HEK293T (cell line): ENCODE data around the gene DCUN1D2.
A peak's percentile ranks its signal among the peaks of the same experiment; 100 is the strongest.

ENCODE experiments used
- CTCF ChIA-PET: fragments of 350-600 bp; formaldehyde crosslinking; extraction: SDS; loops from one replicate; lab custom pipeline; 2021; ENCODE audit warnings: antibody characterized with exemption, inconsistent platforms; lab: Yijun Ruan, JAX
- POLR2A ChIA-PET: fragments of 350-600 bp; formaldehyde crosslinking; extraction: SDS; loops from one replicate; lab custom pipeline; 2020; ENCODE audit warnings: antibody characterized with exemption, inconsistent platforms; lab: Yijun Ruan, JAX
- DNase-seq: peaks from one replicate; pipeline ENCODE4 v3.0.0; 2012; ENCODE audit warnings: mixed read lengths; ENCODE audit errors: extremely low spot score
- ARNT ChIP-seq: fragments of 450-650 bp; IDR thresholded peaks from 2 replicates; pipeline ENCODE4 v1.6.1; 2017; ENCODE audit warnings: mild to moderate bottlenecking
- BHLHE40 ChIP-seq: fragments of 450-650 bp; IDR thresholded peaks from 2 replicates; pipeline ENCODE4 v1.6.1; 2016; ENCODE audit warnings: mild to moderate bottlenecking, moderate library complexity, borderline replicate concordance
- CTBP1 ChIP-seq: fragments of 450-650 bp; IDR thresholded peaks from 2 replicates; pipeline ENCODE4 v1.6.1; 2016; ENCODE audit warnings: borderline replicate concordance
- ELF4 ChIP-seq: fragments of 450-650 bp; IDR thresholded peaks from 2 replicates; pipeline ENCODE4 v1.6.1; 2017; ENCODE audit warnings: antibody characterized with exemption
- FOXA1 ChIP-seq: fragments of 450-650 bp; IDR thresholded peaks from 2 replicates; pipeline ENCODE4 v1.6.1; 2016; ENCODE audit warnings: mild to moderate bottlenecking
- FOXK2 ChIP-seq: fragments of 450-650 bp; IDR thresholded peaks from 2 replicates; pipeline ENCODE4 v1.6.1; 2016; ENCODE audit warnings: mild to moderate bottlenecking
- FOXM1 ChIP-seq: fragments of 450-650 bp; IDR thresholded peaks from 2 replicates; pipeline ENCODE4 v1.6.1; 2017; ENCODE audit warnings: mild to moderate bottlenecking, borderline replicate concordance
- HDGF ChIP-seq: fragments of 450-650 bp; IDR thresholded peaks from 2 replicates; pipeline ENCODE4 v1.6.1; 2017; ENCODE audit warnings: antibody characterized with exemption, borderline replicate concordance
- L3MBTL2 ChIP-seq: fragments of 450-650 bp; conservative IDR thresholded peaks from 2 replicates; pipeline ENCODE4 v1.6.1; 2016; ENCODE audit warnings: mild to moderate bottlenecking
- LEF1 ChIP-seq: fragments of 450-650 bp; IDR thresholded peaks from 2 replicates; pipeline ENCODE4 v1.6.1; 2017; ENCODE audit warnings: mild to moderate bottlenecking, borderline replicate concordance
- NFRKB ChIP-seq: fragments of 450-650 bp; IDR thresholded peaks from 2 replicates; pipeline ENCODE4 v1.6.1; 2016; ENCODE audit warnings: mild to moderate bottlenecking, moderate library complexity
- PKNOX1 ChIP-seq: fragments of 450-650 bp; IDR thresholded peaks from 2 replicates; pipeline ENCODE4 v1.6.1; 2016
- SP1 ChIP-seq: fragments of 450-650 bp; IDR thresholded peaks from 2 replicates; pipeline ENCODE4 v1.6.1; 2017
- SUZ12 ChIP-seq: fragments of 450-650 bp; IDR thresholded peaks from 2 replicates; pipeline ENCODE4 v1.6.1; 2016; ENCODE audit warnings: mild to moderate bottlenecking
- TARDBP ChIP-seq: fragments of 450-650 bp; IDR thresholded peaks from 2 replicates; pipeline ENCODE4 v1.6.1; 2016
- ZNF384 ChIP-seq: fragments of 450-650 bp; IDR thresholded peaks from 2 replicates; pipeline ENCODE4 v1.6.1; 2016

Gene DCUN1D2

DNA sequence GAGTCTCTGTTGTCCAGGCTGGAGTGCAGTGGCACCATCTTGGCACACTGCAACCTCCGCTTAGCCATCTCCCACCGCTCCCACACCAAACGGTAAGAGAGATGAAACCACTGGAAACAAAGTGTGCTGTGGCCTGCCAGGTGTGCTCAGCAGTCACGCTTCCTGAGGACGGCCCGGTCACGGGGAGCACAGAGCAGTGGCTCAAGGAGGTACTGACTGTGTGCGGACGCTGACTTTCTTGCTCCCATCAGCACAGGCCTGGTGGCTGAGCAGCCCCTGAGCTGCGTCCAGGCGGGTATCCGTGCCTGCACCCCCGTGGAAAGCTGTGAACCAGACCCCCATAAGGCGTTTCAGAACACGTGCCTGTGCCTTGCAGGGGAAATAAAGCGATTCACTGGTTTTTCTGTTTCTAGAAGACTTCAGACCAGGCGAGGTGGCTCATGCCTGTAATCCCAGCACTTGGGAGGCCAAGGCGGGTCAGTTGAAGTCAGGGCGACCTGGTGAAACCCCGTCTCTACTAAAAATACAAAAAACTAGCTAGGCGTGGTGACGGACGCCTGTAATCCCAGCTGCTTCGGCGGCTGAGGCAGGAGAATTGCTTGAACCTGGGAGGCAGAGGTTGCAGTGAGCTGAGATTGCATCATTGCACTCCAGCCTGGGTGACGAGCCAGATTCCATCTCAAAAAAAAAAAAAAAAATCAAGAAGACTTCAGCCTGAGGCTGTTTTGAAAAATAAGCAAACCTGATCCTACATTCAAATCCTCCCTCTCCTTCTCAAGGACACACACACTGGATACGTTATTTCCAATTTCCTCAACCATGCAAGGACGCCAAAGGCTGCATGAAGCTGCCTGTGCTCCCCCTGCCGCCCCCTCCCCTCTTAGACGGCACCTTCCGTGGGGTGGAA is 62.7 kb downstream of the DCUN1D2 start:
- no peak for TF ChIP-seq FOXM1
- TF ChIP-seq ZNF384, result peak; percentile 43; the same call in 1 of the 2 replicates
- DNase-seq, result no peak
- ChIA-PET POLR2A (no interaction called here), CTCF (no interaction called here)

GRCh38 chr13:113426591-113426986 is 63.9 kb downstream of the DCUN1D2 start:
- DNase-seq, result no peak
- ChIA-PET POLR2A (no interaction called here), CTCF (no interaction called here)
- TF ChIP-seq ZNF384 (no peak), FOXA1 (no peak)

DNA sequence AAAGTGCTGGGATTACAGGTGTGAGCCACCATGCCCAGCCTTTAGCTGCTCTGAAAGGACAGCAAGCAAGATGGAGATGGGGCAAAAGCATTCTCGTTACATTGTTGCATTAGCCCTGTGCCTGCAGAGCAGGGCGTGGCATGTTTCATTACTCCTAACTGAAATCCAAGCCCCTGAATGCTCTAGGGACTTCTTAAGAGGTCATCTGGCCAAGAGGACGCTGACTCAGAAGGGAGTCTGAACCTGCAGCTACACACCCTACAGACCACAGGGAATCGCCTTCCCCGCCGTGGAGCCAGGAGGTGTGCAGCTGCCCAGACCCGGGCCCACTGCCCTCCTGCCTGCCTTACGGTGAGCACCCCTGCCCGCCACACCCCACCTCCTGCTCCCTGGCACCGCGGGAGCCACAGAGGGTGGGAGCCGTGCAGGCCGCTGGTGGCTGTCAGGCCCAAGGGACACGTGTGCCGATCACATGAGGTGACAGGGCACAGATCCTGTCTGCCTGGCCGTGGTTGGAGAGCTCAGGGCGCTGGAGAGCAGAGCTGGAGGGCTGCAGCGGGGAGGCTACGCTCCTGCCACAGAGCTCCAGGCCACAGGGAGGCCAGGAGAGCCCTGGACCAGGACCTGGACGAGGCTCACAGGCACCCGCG is 64.4 kb downstream of the DCUN1D2 start:
- TF ChIP-seq FOXA1 (no peak), FOXK2 (no peak), SP1 (no peak), SUZ12 (no peak), ZNF384 (no peak), HDGF (no peak), FOXM1 (no peak), BHLHE40 (no peak), LEF1 (no peak)
- no peak for DNase-seq
- ChIA-PET CTCF (no interaction called here), POLR2A (no interaction called here)

- TF ChIP-seq ELF4 (no peak), SP1 (no peak), FOXA1 (no peak), L3MBTL2 (no peak), CTBP1 (no peak), NFRKB (no peak), ARNT (no peak), HDGF (no peak), SUZ12 (no peak), ZNF384 (no peak), FOXK2 (no peak), FOXM1 (no peak), TARDBP (no peak), BHLHE40 (no peak), PKNOX1 (no peak), LEF1 (no peak)
- DNase-seq, result no peak
- ChIA-PET POLR2A (no interaction called here), CTCF (no interaction called here)
Measured at GRCh38 chr13:113423520-113424163, 66.9 kb downstream of the DCUN1D2 start.

DNA sequence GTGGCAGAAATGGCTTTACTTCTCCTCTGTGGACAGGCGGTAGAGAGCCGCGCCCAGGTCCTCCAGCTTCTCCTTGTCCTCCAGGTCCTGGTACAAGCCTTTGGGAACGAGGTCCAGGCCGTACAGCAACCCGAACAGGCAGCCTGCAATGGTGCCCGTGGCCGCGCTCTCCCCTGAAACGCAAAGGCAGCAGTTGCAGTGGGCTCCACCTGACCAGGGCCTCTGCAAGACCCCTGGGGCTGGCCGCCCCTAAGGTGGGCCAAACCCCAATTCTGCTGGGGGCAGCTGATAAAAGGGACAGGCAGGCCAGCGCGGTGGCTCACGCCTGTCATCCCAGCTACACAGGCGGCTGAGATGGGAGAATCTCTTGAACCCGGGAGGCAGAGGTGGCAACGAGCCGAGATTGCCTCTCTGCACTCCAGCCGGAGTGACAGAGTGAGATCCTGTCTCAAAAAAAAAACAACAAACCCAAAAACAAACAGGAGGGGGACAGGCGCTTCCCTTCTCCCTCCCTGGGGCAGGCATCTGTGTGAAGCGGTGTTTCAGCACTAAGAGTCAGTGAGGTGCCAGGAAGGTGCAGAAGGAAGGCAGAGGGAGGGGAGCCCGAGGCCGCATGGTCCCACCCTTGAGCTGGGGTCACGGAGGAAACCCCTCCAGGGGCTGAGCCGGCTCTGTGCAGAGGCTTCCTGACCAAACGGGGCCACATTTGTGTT is 67.5 kb downstream of the DCUN1D2 start:
- POLR2A ChIA-PET, result no interaction called here
- CTCF ChIA-PET, result no interaction called here
- DNase-seq, result no peak
- TF ChIP-seq ARNT (no peak), ZNF384 (no peak), PKNOX1 (no peak), ELF4 (no peak), SUZ12 (no peak), NFRKB (no peak), TARDBP (no peak), HDGF (no peak), FOXA1 (no peak), BHLHE40 (no peak), LEF1 (no peak), FOXK2 (no peak), FOXM1 (no peak), SP1 (no peak), CTBP1 (no peak), L3MBTL2 (no peak)

DNA sequence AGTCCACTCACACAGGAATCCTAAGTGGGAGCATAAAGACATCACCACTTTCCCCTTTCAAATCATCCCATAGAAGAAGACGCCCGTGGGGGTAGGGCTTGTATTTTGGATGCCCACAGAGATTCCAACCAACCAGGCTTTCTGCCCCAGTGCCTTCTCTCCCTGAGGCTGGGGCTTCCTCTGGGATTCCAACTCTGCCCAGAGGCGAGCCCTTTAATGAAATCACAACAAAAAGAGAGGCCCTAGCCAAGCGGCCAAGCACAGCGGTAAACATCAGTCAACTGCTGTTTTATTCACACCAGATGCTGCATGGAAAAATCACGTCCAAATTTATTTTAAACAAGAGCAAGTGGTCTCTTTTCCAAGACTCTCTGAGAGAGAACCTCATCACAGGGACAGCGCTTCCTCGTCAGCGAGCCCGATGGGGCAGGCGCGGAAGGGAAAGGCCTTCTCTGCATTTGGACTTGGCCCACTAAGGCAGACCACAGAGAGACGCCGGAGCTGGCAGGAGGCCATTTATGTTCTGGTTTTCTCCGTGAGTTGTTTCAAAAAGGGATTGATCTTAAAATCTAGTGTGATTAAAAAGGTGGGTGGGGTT is 68.7 kb downstream of the DCUN1D2 start:
- CTCF ChIA-PET, result no interaction called here
- TF ChIP-seq FOXM1, result no peak
- no peak for TF ChIP-seq FOXA1
- no peak for TF ChIP-seq TARDBP
- TF ChIP-seq ARNT, result no peak
- TF ChIP-seq L3MBTL2, result no peak
- TF ChIP-seq PKNOX1, result no peak
- TF ChIP-seq LEF1, result no peak
- no peak for TF ChIP-seq NFRKB
- no peak for TF ChIP-seq HDGF
- no peak for TF ChIP-seq CTBP1
- no peak for TF ChIP-seq BHLHE40
- TF ChIP-seq SUZ12, result no peak
- TF ChIP-seq ZNF384, result no peak
- TF ChIP-seq SP1, result no peak
- no peak for TF ChIP-seq ELF4
- TF ChIP-seq FOXK2, result no peak

More for the DNA sequence above, 68.7 kb downstream of the DCUN1D2 start:
- DNase-seq, result no peak
- POLR2A ChIA-PET, result no interaction called here
